H9 (cell line): Measurements from ENCODE around the gene CCDC185. TPM values are rescaled to one million over a fixed set of nuclear protein-coding genes. Genes with fewer than 3 reads are reported as not detected.

Experiments
- DNase-seq: peaks from one replicate; pipeline ENCODE4 v3.0.0-alpha.2; 2017
- H2AFZ ChIP-seq: one replicate; pipeline ENCODE4 v1.6.1; 2013; ENCODE audit warnings: mild to moderate bottlenecking, low read length, control low read depth, moderate library complexity
- H2AK5ac ChIP-seq: 2 replicates; pipeline ENCODE4 v1.6.1; 2013; ENCODE audit warnings: low read length, control low read depth, mixed read lengths; ENCODE audit not compliant: insufficient read length
- H2BK120ac ChIP-seq: one replicate; pipeline ENCODE4 v1.6.1; 2013; ENCODE audit warnings: low read depth, mild to moderate bottlenecking, low read length, control low read depth, inconsistent platforms; ENCODE audit not compliant: poor library complexity, severe bottlenecking
- H2BK12ac ChIP-seq: 2 replicates; pipeline ENCODE4 v1.6.1; 2013; ENCODE audit warnings: low read length, control low read depth, mixed read lengths, low read depth; ENCODE audit not compliant: insufficient read length
- H2BK15ac ChIP-seq: 2 replicates; pipeline ENCODE4 v1.6.1; 2013; ENCODE audit warnings: low read depth, low read length, control low read depth
- H2BK20ac ChIP-seq: one replicate; pipeline ENCODE4 v1.6.1; 2013; ENCODE audit warnings: low read depth, mild to moderate bottlenecking, low read length, control low read depth, inconsistent platforms; ENCODE audit not compliant: poor library complexity, severe bottlenecking
- H2BK5ac ChIP-seq: 2 replicates; pipeline ENCODE4 v1.6.1; 2013; ENCODE audit warnings: low read length, control low read depth, mixed read lengths; ENCODE audit not compliant: insufficient read length
- H3K14ac ChIP-seq: 2 replicates; pipeline ENCODE4 v1.6.1; 2013; ENCODE audit warnings: low read length, control low read depth; ENCODE audit not compliant: insufficient read depth
- H3K18ac ChIP-seq: 2 replicates; pipeline ENCODE4 v1.6.1; 2013; ENCODE audit warnings: low read depth, mild to moderate bottlenecking, mixed read lengths, low read length, control low read depth; ENCODE audit not compliant: insufficient read length
- H3K23ac ChIP-seq: 2 replicates; pipeline ENCODE4 v1.6.1; 2013; ENCODE audit warnings: low read length, control low read depth, mixed read lengths, low read depth; ENCODE audit not compliant: insufficient read length
- H3K23me2 ChIP-seq: 2 replicates; pipeline ENCODE4 v1.6.1; 2013; ENCODE audit warnings: low read depth, mild to moderate bottlenecking, mixed read lengths, low read length, control low read depth; ENCODE audit not compliant: insufficient read length, poor library complexity, severe bottlenecking
- H3K27ac ChIP-seq: 2 replicates; pipeline ENCODE4 v1.5.1; 2013; ENCODE audit warnings: low read length, control low read depth, mixed read lengths, low read depth; ENCODE audit not compliant: insufficient read length
- H3K27me3 ChIP-seq: 2 replicates; pipeline ENCODE4 v1.6.1; 2013; ENCODE audit warnings: low read length, control low read depth, inconsistent platforms; ENCODE audit not compliant: insufficient read depth
- H3K4ac ChIP-seq: 2 replicates; pipeline ENCODE4 v1.6.1; 2013; ENCODE audit warnings: low read depth, mild to moderate bottlenecking, control low read depth, inconsistent platforms, low read length, moderate library complexity
- H3K4me1 ChIP-seq: 2 replicates; pipeline ENCODE4 v1.6.1; 2013; ENCODE audit warnings: low read length, control low read depth, inconsistent platforms; ENCODE audit not compliant: insufficient read depth
- H3K4me2 ChIP-seq: 2 replicates; pipeline ENCODE4 v1.6.1; 2013; ENCODE audit warnings: low read length, control low read depth, mixed read lengths; ENCODE audit not compliant: insufficient read length, insufficient read depth
- H3K56ac ChIP-seq: 2 replicates; pipeline ENCODE4 v1.6.1; 2013; ENCODE audit warnings: low read depth, mild to moderate bottlenecking, mixed read lengths, low read length, control low read depth; ENCODE audit not compliant: insufficient read length
- H3K79me1 ChIP-seq: 2 replicates; pipeline ENCODE4 v1.6.1; 2013; ENCODE audit warnings: low read depth, mild to moderate bottlenecking, moderate library complexity, low read length, control low read depth, inconsistent platforms; ENCODE audit not compliant: insufficient read depth, poor library complexity, severe bottlenecking
- H3K79me2 ChIP-seq: 2 replicates; pipeline ENCODE4 v1.6.1; 2013; ENCODE audit warnings: low read length, control low read depth, inconsistent platforms; ENCODE audit not compliant: insufficient read depth
- H3K9ac ChIP-seq: 2 replicates; pipeline ENCODE4 v1.6.1; 2013; ENCODE audit warnings: low read length, control low read depth, mixed read lengths; ENCODE audit not compliant: insufficient read length; ENCODE audit errors: extremely low read depth
- H3K9me3 ChIP-seq: one replicate; pipeline ENCODE4 v1.6.1; 2013; ENCODE audit warnings: low read depth, low read length, inconsistent platforms; ENCODE audit not compliant: control insufficient read depth
- H3T11ph ChIP-seq: one replicate; pipeline ENCODE4 v1.6.1; 2013; ENCODE audit warnings: mild to moderate bottlenecking, low read length, control low read depth, inconsistent platforms
- H4K20me1 ChIP-seq: one replicate; pipeline ENCODE4 v1.6.1; 2013; ENCODE audit not compliant: control insufficient read depth, insufficient read length, insufficient read depth
- H4K5ac ChIP-seq: 2 replicates; pipeline ENCODE4 v1.6.1; 2013; ENCODE audit warnings: low read depth, mild to moderate bottlenecking, mixed read lengths, low read length, control low read depth; ENCODE audit not compliant: insufficient read length
- H4K8ac ChIP-seq: replicated peaks from 2 replicates; pipeline ENCODE4 v1.6.1; 2013; ENCODE audit warnings: low read length, control low read depth, mixed read lengths, low read depth; ENCODE audit not compliant: insufficient read length
- H4K91ac ChIP-seq: 2 replicates; pipeline ENCODE4 v1.6.1; 2013; ENCODE audit warnings: low read depth, mild to moderate bottlenecking, moderate library complexity, mixed read lengths, low read length, control low read depth; ENCODE audit not compliant: insufficient read length
- H3K27ac Mint-ChIP-seq, 3 experiments: 2 replicates in 2 of 3; 3 replicates in 1 of 3; pipeline ENCODE4 v1.8.0; 2020 to 2021; ENCODE audit warnings: mixed read lengths in 3 of 3, mild to moderate bottlenecking in 1 of 3, moderate library complexity in 1 of 3
- H3K27me3 Mint-ChIP-seq: 2 replicates; pipeline ENCODE4 v1.8.0; 2021; ENCODE audit warnings: low read depth, mild to moderate bottlenecking, moderate library complexity, mixed read lengths
- H3K36me3 Mint-ChIP-seq, 3 experiments: 2 replicates in 2 of 3; 3 replicates in 1 of 3; pipeline ENCODE4 v1.8.0; 2020 to 2021; ENCODE audit warnings: low read depth in 3 of 3, mixed read lengths in 3 of 3; ENCODE audit not compliant: insufficient read depth in 1 of 3
- H3K4me1 Mint-ChIP-seq, 2 experiments: 2 replicates each; pipeline ENCODE4 v1.8.0; 2020; ENCODE audit warnings: mixed read lengths in 2 of 2
- H3K4me3 Mint-ChIP-seq, 2 experiments: 2 replicates in 1 of 2; 3 replicates in 1 of 2; pipeline ENCODE4 v1.8.0; 2020 to 2021; ENCODE audit warnings: mild to moderate bottlenecking in 2 of 2, mixed read lengths in 2 of 2, moderate library complexity in 1 of 2
- H3K9me3 Mint-ChIP-seq, 2 experiments: 2 replicates in 1 of 2; 3 replicates in 1 of 2; pipeline ENCODE4 v1.8.0; 2020; ENCODE audit warnings: mild to moderate bottlenecking in 2 of 2, mixed read lengths in 2 of 2, moderate library complexity in 1 of 2
- CTCF ChIP-seq: fragments of 200-600 bp; sonication (generic); conservative IDR thresholded peaks from 3 replicates; pipeline ENCODE4 v1.8.0; 2021; ENCODE audit warnings: antibody characterized with exemption, mild to moderate bottlenecking
- WGBS: extraction: QIAGEN DNeasy Blood & Tissue Kit; methylation state at CpG from one replicate; pipeline ENCODE4 v1.1.7; 2013; ENCODE audit warnings: missing lambda C conversion rate, low lambda C conversion rate, mixed read lengths; ENCODE audit not compliant: insufficient read length; ENCODE audit errors: extremely low coverage; 5-methylcytosine and 5-hydroxymethylcytosine counted together
- total RNA-seq: library from RNA; stranded (reverse); gene quantifications from 2 replicates; pipeline ENCODE4 v1.2.1, GENCODE V29; 2021

The CCDC185 gene
- total RNA-seq, 1 experiment from 2014 or later: not detected

GRCh38 chr1:223425550-223425949, 32.3 kb downstream of the CCDC185 start:
- H2BK120ac ChIP-seq: no peak overlapping the region
- peaks cover 0 to 6% of the 10 kb centered on the region in 2 experiments; a peak in 1 of 4 replicates for H3K4me1 Mint-ChIP-seq
- H3K27me3 ChIP-seq: no peaks in the 10 kb centered on the region
- no peak overlapping the region for H3K9ac ChIP-seq
- no peak overlapping the region for H3K56ac ChIP-seq
- H4K8ac ChIP-seq: peak overlapping the region; percentile 50
- no peaks in the 10 kb centered on the region for H3K79me1 ChIP-seq
- no peak overlapping the region for H2BK15ac ChIP-seq
- H3K23ac ChIP-seq: peak overlapping the region; percentile 26
- no peaks in the 10 kb centered on the region for H4K20me1 ChIP-seq
- no peak overlapping the region for H2BK5ac ChIP-seq
- H2AFZ ChIP-seq: no peak overlapping the region
- H3K79me2 ChIP-seq: no peaks in the 10 kb centered on the region
- no peaks in the 10 kb centered on the region for H3K9me3 ChIP-seq
- H3K4me2 ChIP-seq: no peak overlapping the region
- H3K23me2 ChIP-seq: no peaks in the 10 kb centered on the region
- no peak overlapping the region for H3T11ph ChIP-seq
- no peak for TF ChIP-seq CTCF
- H2BK20ac ChIP-seq: no peak overlapping the region
- H3K9me3 Mint-ChIP-seq: peaks cover 3 to 5% of the 10 kb centered on the region in 2 experiments; a peak in 3 of 5 replicates
- H2AK5ac ChIP-seq: no peak overlapping the region
- no peak overlapping the region for H4K5ac ChIP-seq
- H3K4me1 ChIP-seq: no peaks in the 10 kb centered on the region
- H2BK12ac ChIP-seq: no peak overlapping the region
- no peak overlapping the region for H3K18ac ChIP-seq
- WGBS: no CpG with 5 or more reads among the region's 5 CpGs
- no peaks in the 10 kb centered on the region for H3K36me3 Mint-ChIP-seq
- no peak overlapping the region; a peak in 1 of 5 replicates for H3K4me3 Mint-ChIP-seq
- no peak overlapping the region for H4K91ac ChIP-seq
- H3K4ac ChIP-seq: no peak overlapping the region
- no peak overlapping the region for H3K27ac Mint-ChIP-seq
- H3K27ac ChIP-seq: no peak overlapping the region
- no peak for DNase-seq
- peaks cover 2% of the 10 kb centered on the region; the same call in 1 of the 2 replicates for H3K27me3 Mint-ChIP-seq
- no peak overlapping the region; the same call in 1 of the 2 replicates for H3K14ac ChIP-seq
